HG03354 (cell line): ENCODE results near the gene TMEM208.
A peak's percentile ranks its signal among the peaks of the same experiment; 100 is the strongest.

ENCODE experiments used
- ATAC-seq: cut with Tn5 transposase; IDR thresholded peaks from one replicate; pipeline ENCODE4 v1.9.1; 2021; ENCODE audit warnings: mild to moderate bottlenecking; ENCODE audit not compliant: unreplicated experiment, poor library complexity, severe bottlenecking

TMEM208 gene

GRCh38 chr16:67226804-67227566 lies at the start of gene TMEM208:
TSS of gene TMEM208 (plus strand) at chr16:67227130. CDS start at chr16:67227219, 89 bp downstream.
- peak; percentile 94 for ATAC-seq

- ATAC-seq, result no peak
Observed at GRCh38 chr16:67177743-67178699, 48.9 kb upstream of the TMEM208 start.

GRCh38 chr16:67179421-67180080 lies 47.4 kb upstream of the TMEM208 start:
- ATAC-seq, result no peak

GRCh38 chr16:67180166-67180565 lies 46.8 kb upstream of the TMEM208 start:
- ATAC-seq, result no peak

- ATAC-seq, result no peak
Observed at GRCh38 chr16:67181346-67181745, 45.6 kb upstream of the TMEM208 start.

GRCh38 chr16:67182288-67182687 lies 44.6 kb upstream of the TMEM208 start:
- no peak for ATAC-seq

GRCh38 chr16:67183284-67183626 lies 43.7 kb upstream of the TMEM208 start:
- ATAC-seq, result no peak

GRCh38 chr16:67183627-67184452 lies 43.1 kb upstream of the TMEM208 start, which contains the start of gene MATCAP1:
TSS of gene MATCAP1 (minus strand) at chr16:67183963. CDS start at chr16:67180610, 3,353 bp downstream.
- peak; percentile 94 for ATAC-seq

GRCh38 chr16:67184453-67184994 lies 42.4 kb upstream of the TMEM208 start:
- no peak for ATAC-seq

GRCh38 chr16:67184995-67185650 lies 41.8 kb upstream of the TMEM208 start:
- peak; percentile 27 for ATAC-seq

- ATAC-seq, result no peak
Observed at GRCh38 chr16:67185651-67186134, 41.2 kb upstream of the TMEM208 start.

GRCh38 chr16:67186550-67186950 lies 40.4 kb upstream of the TMEM208 start:
- no peak for ATAC-seq

- no peak for ATAC-seq
Observed at GRCh38 chr16:67187175-67187890, 39.6 kb upstream of the TMEM208 start.

GRCh38 chr16:67188323-67188722 lies 38.6 kb upstream of the TMEM208 start:
- ATAC-seq, result no peak

GRCh38 chr16:67188798-67189197 lies 38.1 kb upstream of the TMEM208 start:
- ATAC-seq, result no peak

GRCh38 chr16:67190041-67190440 lies 36.9 kb upstream of the TMEM208 start, which contains the start of gene EXOC3L1:
TSS of gene EXOC3L1 (minus strand) at chr16:67190136. CDS start at chr16:67189676, 460 bp downstream.
- ATAC-seq, result no peak
